H1 (cell line): ENCODE data around the gene CACNA2D3.

Experiments used
- BACH1 ChIP-seq: IDR thresholded peaks from 2 replicates; pipeline ENCODE4 v1.6.1; 2012; ENCODE audit warnings: low read length, improper control_type of control experiment
- CREB1 ChIP-seq: IDR thresholded peaks from 2 replicates; pipeline ENCODE4 v1.6.1; 2012; ENCODE audit warnings: inconsistent platforms
- CTCF ChIP-seq, 3 experiments: IDR thresholded peaks; 1 replicate in 2 of 3; 2 replicates in 1 of 3; pipeline versions ENCODE4 v1.5.1 to v1.6.1; 2011; ENCODE audit warnings: low read length in 3 of 3, mild to moderate bottlenecking in 3 of 3, inconsistent platforms in 2 of 3, low read depth in 1 of 3, moderate library complexity in 1 of 3; ENCODE audit not compliant: insufficient read depth in 1 of 3; ENCODE audit errors: control extremely low read depth in 1 of 3
- EGR1 ChIP-seq: IDR thresholded peaks from 2 replicates; pipeline ENCODE4 v1.6.1; 2011; ENCODE audit warnings: low read depth, low read length, borderline replicate concordance
- EZH2 ChIP-seq: fragments of 200-600 bp; sonication (generic); IDR thresholded peaks from 2 replicates; pipeline ENCODE4 v1.7.1; 2012; ENCODE audit warnings: low read depth, mild to moderate bottlenecking, moderate library complexity, low read length, inconsistent platforms; ENCODE audit not compliant: severe bottlenecking
- HDAC6 ChIP-seq: IDR thresholded peaks from one replicate; pipeline ENCODE4 v1.7.1; 2012; ENCODE audit warnings: low read depth, mild to moderate bottlenecking, inconsistent platforms, low read length, moderate library complexity
- JUND ChIP-seq: IDR thresholded peaks from 2 replicates; pipeline ENCODE4 v1.6.1; 2011; ENCODE audit warnings: mild to moderate bottlenecking, improper control_type of control experiment, low read length
- MAX ChIP-seq: IDR thresholded peaks from 2 replicates; pipeline ENCODE4 v1.6.1; 2012; ENCODE audit warnings: inconsistent platforms
- POLR2A ChIP-seq, 2 experiments: IDR thresholded peaks; 1 replicate in 1 of 2; 2 replicates in 1 of 2; pipeline ENCODE4 v1.6.1; 2011; ENCODE audit warnings: low read depth in 2 of 2, low read length in 2 of 2, mild to moderate bottlenecking in 2 of 2; ENCODE audit errors: control extremely low read depth in 1 of 2
- POU5F1 ChIP-seq: IDR thresholded peaks from 2 replicates; pipeline ENCODE4 v1.6.1; 2011; ENCODE audit warnings: low read depth, mild to moderate bottlenecking, low read length, moderate library complexity
- RAD21 ChIP-seq, 2 experiments: IDR thresholded peaks in 1 of 2; conservative IDR thresholded peaks in 1 of 2; 2 replicates each; pipeline ENCODE4 v1.6.1; 2011; ENCODE audit warnings: low read depth in 2 of 2, low read length in 2 of 2, improper control_type of control experiment in 1 of 2, inconsistent platforms in 1 of 2, mild to moderate bottlenecking in 1 of 2, moderate library complexity in 1 of 2
- TBP ChIP-seq: IDR thresholded peaks from 2 replicates; pipeline ENCODE4 v1.6.1; 2011; ENCODE audit warnings: low read depth, low read length, improper control_type of control experiment

GRCh38 chr3:54621184-54621583 lies 498.8 kb downstream of the CACNA2D3 start:
- no peak for TF ChIP-seq POLR2A (IDR thresholded peaks at IDR 0.05; ENCODE audit: control extremely low read depth in 1 of 2, low read depth in 2 of 2, low read length in 2 of 2)
- no peak for TF ChIP-seq CTCF (IDR thresholded peaks at IDR 0.05; ENCODE audit: control extremely low read depth in 1 of 3, insufficient read depth in 1 of 3, low read depth in 1 of 3, low read length in 3 of 3)
- TF ChIP-seq MAX = no peak
- no peak for TF ChIP-seq EGR1
- TF ChIP-seq EZH2 = no peak
- no peak for TF ChIP-seq JUND
- TF ChIP-seq CREB1 = no peak
- TF ChIP-seq POU5F1 = no peak
- no peak for TF ChIP-seq TBP
- TF ChIP-seq HDAC6 = no peak
- no peak for TF ChIP-seq RAD21 (IDR thresholded peaks at IDR 0.05 in 1 of 2, conservative IDR thresholded peaks at IDR 0.05 in 1 of 2; ENCODE audit: low read depth in 2 of 2, low read length in 2 of 2)
- TF ChIP-seq BACH1 = no peak
